Stimulated activated CD8-positive, alpha-beta memory T cell treated with anti-CD3 and anti-CD28 coated beads, Interleukin-15, amount 100 ng/mL, for 24 hours (primary cell): ENCODE data around the gene ZFR.
"Not testable (repeated sequence)": the region's sequence is repeated elsewhere in the genome, so short reads cannot be mapped to it uniquely, and the experiment has no call there.

Experiments used
- DNase-seq: peaks from one replicate; pipeline ENCODE4 v3.0.0-alpha.2; 2020; ENCODE audit warnings: low read depth

The ZFR gene

GRCh38 chr5:32406650-32407049 lies 37.9 kb downstream of the ZFR start:
- no peak for DNase-seq

GRCh38 chr5:32405507-32405906 lies 39.0 kb downstream of the ZFR start:
- DNase-seq = no peak

- no peak for DNase-seq
Observed at GRCh38 chr5:32403760-32404159, 40.8 kb downstream of the ZFR start.

- DNase-seq = no peak
Observed at GRCh38 chr5:32400401-32400800, 44.1 kb downstream of the ZFR start.

- DNase-seq = not testable (repeated sequence)
Observed at GRCh38 chr5:32398754-32399153, 45.8 kb downstream of the ZFR start.

GRCh38 chr5:32394981-32395380 lies 49.6 kb downstream of the ZFR start:
- no peak for DNase-seq

GRCh38 chr5:32392039-32392438 lies 52.5 kb downstream of the ZFR start:
- DNase-seq = no peak

GRCh38 chr5:32390819-32391591 lies 53.5 kb downstream of the ZFR start:
- DNase-seq = no peak

- DNase-seq = no peak
Observed at GRCh38 chr5:32388432-32389129, 56.0 kb downstream of the ZFR start.

- no peak for DNase-seq
Observed at GRCh38 chr5:32387841-32388240, 56.7 kb downstream of the ZFR start.

- DNase-seq = no peak
Observed at GRCh38 chr5:32387211-32387610, 57.3 kb downstream of the ZFR start.

- DNase-seq = no peak
Observed at GRCh38 chr5:32384621-32385020, 59.9 kb downstream of the ZFR start.

GRCh38 chr5:32383586-32383985 lies 61.0 kb downstream of the ZFR start:
- DNase-seq = no peak

GRCh38 chr5:32383065-32383464 lies 61.5 kb downstream of the ZFR start:
- DNase-seq = no peak

GRCh38 chr5:32379421-32379820 lies 65.1 kb downstream of the ZFR start:
- DNase-seq = no peak

- DNase-seq = no peak
Observed at GRCh38 chr5:32378966-32379365, 65.6 kb downstream of the ZFR start.

- no peak for DNase-seq
Observed at GRCh38 chr5:32369542-32370155, 74.9 kb downstream of the ZFR start.

GRCh38 chr5:32369032-32369431 lies 75.5 kb downstream of the ZFR start:
- no peak for DNase-seq

- not testable (repeated sequence) for DNase-seq
Observed at GRCh38 chr5:32367271-32367670, 77.3 kb downstream of the ZFR start.

GRCh38 chr5:32365623-32366022 lies 78.9 kb downstream of the ZFR start:
- DNase-seq = no peak

GRCh38 chr5:32363030-32363429 lies 81.5 kb downstream of the ZFR start:
- no peak for DNase-seq

- no peak for DNase-seq
Observed at GRCh38 chr5:32362527-32362926, 82.0 kb downstream of the ZFR start.

GRCh38 chr5:32360906-32361305 lies 83.6 kb downstream of the ZFR start:
- DNase-seq = no peak
